ENCODE measurements around the gene TEAD4.

The TEAD4 gene

DNA sequence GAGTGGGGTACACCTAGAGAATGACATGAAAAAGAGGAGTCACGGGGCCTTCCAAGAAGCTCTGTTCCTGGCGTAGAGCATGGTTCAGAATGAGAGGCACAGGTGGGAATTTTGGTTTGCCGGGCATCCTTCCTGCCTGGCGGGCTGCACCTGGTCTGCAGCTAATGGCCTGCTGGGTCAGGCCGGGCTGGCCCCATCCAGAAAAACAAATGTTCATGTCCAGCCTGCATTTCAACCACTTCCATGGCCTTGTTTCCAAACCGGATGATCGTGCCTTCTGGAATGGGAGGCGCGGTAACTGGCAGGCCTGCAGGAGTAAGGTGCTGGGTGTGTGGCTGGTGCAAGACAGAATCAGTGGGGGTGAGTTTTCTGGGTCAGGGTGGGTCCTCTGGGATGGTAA is 14.4 kb downstream of the TEAD4 start:
- H3K36me3 Mint-ChIP-seq (ENCODE audit: low read depth): no peaks in the 10 kb centered on the region
- no peaks in the 10 kb centered on the region for H3K9me3 Mint-ChIP-seq
- no peak for DNase-seq
- H3K27ac Mint-ChIP-seq: no peak overlapping the region
- no peak overlapping the region for H3K4me3 Mint-ChIP-seq
- H3K4me1 Mint-ChIP-seq (ENCODE audit: low read depth): no peaks in the 10 kb centered on the region
- peaks cover 7% of the 10 kb centered on the region for H3K27me3 Mint-ChIP-seq

- Mint-ChIP-seq H3K4me3 (no peak overlapping the region), H3K9me3 (no peaks in the 10 kb centered on the region), H3K4me1 (ENCODE audit: low read depth) (no peaks in the 10 kb centered on the region), H3K27me3 (peaks cover 7% of the 10 kb centered on the region), H3K27ac (no peak overlapping the region), H3K36me3 (ENCODE audit: low read depth) (no peaks in the 10 kb centered on the region)
- DNase-seq: no peak
These were observed 15.4 kb downstream of the TEAD4 start for GRCh38 chr12:2974560-2974971.

- Mint-ChIP-seq H3K4me1 (ENCODE audit: low read depth) (no peaks in the 10 kb centered on the region), H3K27me3 (peaks cover 3% of the 10 kb centered on the region), H3K4me3 (no peak overlapping the region), H3K9me3 (no peaks in the 10 kb centered on the region), H3K36me3 (ENCODE audit: low read depth) (no peaks in the 10 kb centered on the region), H3K27ac (no peak overlapping the region)
- no peak for DNase-seq
These were observed 17.4 kb downstream of the TEAD4 start for GRCh38 chr12:2976581-2976996.

DNA sequence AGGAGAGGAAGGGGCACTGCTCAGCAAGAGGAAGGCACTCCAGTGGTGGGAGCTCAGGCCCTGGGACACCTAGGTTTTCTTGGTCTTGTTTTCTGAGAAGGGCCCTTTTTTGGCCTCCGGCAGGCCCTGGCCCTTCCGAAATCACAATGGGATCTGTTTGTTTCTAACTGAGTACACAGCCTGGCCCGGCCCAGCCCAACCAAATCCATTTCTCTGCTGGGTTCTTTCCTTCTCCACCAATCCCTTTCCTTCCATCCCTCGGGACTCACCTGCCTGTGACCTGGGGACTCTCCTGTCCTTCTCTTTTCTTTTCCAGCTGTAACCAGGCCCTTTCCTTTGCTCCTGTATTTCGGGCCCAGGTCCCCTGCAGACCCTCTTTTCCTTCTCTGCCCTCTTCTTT is 18.6 kb downstream of the TEAD4 start:
- no peak for DNase-seq
- no peaks in the 10 kb centered on the region for H3K4me1 Mint-ChIP-seq (ENCODE audit: low read depth)
- no peak overlapping the region for H3K4me3 Mint-ChIP-seq
- H3K27me3 Mint-ChIP-seq: peaks cover 3% of the 10 kb centered on the region
- H3K9me3 Mint-ChIP-seq: no peaks in the 10 kb centered on the region
- H3K27ac Mint-ChIP-seq: no peak overlapping the region
- H3K36me3 Mint-ChIP-seq (ENCODE audit: low read depth): no peaks in the 10 kb centered on the region

GRCh38 chr12:2979806-2980205 is 20.6 kb downstream of the TEAD4 start:
- Mint-ChIP-seq H3K9me3 (no peaks in the 10 kb centered on the region), H3K36me3 (ENCODE audit: low read depth) (no peaks in the 10 kb centered on the region), H3K4me3 (no peak overlapping the region), H3K27ac (no peak overlapping the region), H3K27me3 (peaks cover 3% of the 10 kb centered on the region), H3K4me1 (ENCODE audit: low read depth) (no peaks in the 10 kb centered on the region)
- no peak for DNase-seq

DNA sequence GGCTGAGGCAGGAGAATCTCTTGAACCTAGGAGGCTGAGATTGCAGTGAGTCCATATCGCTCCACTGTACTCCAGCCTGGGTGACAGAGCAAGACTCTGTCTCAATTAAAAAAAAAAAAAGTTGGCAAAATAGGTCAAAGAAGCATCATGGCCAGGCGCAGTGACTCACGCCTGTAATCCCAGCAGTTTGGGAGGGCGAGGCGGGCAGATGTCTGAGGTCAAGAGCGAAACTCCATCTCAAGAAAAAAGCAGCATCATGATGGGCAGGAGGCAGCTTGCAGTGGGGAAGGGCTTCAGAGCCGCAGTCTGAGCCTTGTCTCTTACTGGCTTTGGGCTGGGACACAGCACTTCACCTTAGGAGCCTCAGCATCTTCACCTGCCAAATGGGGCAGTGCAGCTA is 21.4 kb downstream of the TEAD4 start:
- H3K36me3 Mint-ChIP-seq (ENCODE audit: low read depth): no peaks in the 10 kb centered on the region
- no peaks in the 10 kb centered on the region for H3K4me1 Mint-ChIP-seq (ENCODE audit: low read depth)
- peaks cover 2% of the 10 kb centered on the region for H3K27me3 Mint-ChIP-seq
- DNase-seq: no peak
- no peaks in the 10 kb centered on the region for H3K9me3 Mint-ChIP-seq
- no peak overlapping the region for H3K27ac Mint-ChIP-seq
- H3K4me3 Mint-ChIP-seq: no peak overlapping the region

- DNase-seq: no peak
- H3K27ac Mint-ChIP-seq: no peak overlapping the region
- no peaks in the 10 kb centered on the region for H3K4me1 Mint-ChIP-seq (ENCODE audit: low read depth)
- peaks cover 4% of the 10 kb centered on the region for H3K27me3 Mint-ChIP-seq
- no peaks in the 10 kb centered on the region for H3K36me3 Mint-ChIP-seq (ENCODE audit: low read depth)
- no peaks in the 10 kb centered on the region for H3K9me3 Mint-ChIP-seq
- H3K4me3 Mint-ChIP-seq: no peak overlapping the region
These were observed 23.2 kb downstream of the TEAD4 start for GRCh38 chr12:2982361-2982760.

DNA sequence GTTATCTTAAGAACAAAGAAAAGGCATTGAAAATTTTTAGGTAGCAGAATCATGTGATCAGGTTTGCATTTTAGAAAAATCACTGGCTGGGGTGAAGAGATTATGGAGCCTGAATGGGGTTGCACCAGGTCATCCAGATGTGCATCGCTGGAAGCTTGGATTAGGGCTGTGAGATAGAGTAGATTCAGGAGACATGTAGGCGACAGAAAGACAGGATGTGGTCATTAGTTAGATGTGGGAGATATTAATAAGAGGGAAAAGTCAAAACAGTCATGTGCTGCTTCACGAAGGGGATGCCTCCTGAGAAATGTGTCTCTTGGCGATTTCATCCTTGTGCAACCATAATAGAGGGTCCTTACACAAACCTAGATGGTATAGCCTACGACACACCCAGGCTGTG is 25.1 kb downstream of the TEAD4 start:
- H3K27me3 Mint-ChIP-seq: peaks cover 4% of the 10 kb centered on the region
- H3K4me3 Mint-ChIP-seq: no peak overlapping the region
- no peak for DNase-seq
- no peaks in the 10 kb centered on the region for H3K36me3 Mint-ChIP-seq (ENCODE audit: low read depth)
- no peaks in the 10 kb centered on the region for H3K4me1 Mint-ChIP-seq (ENCODE audit: low read depth)
- H3K9me3 Mint-ChIP-seq: peaks cover 2% of the 10 kb centered on the region
- no peak overlapping the region for H3K27ac Mint-ChIP-seq

- H3K9me3 Mint-ChIP-seq: peaks cover 4% of the 10 kb centered on the region
- no peak overlapping the region for H3K27ac Mint-ChIP-seq
- H3K36me3 Mint-ChIP-seq (ENCODE audit: low read depth): no peaks in the 10 kb centered on the region
- DNase-seq: no peak
- no peak overlapping the region for H3K4me3 Mint-ChIP-seq
- H3K4me1 Mint-ChIP-seq (ENCODE audit: low read depth): no peaks in the 10 kb centered on the region
- H3K27me3 Mint-ChIP-seq: peaks cover 4% of the 10 kb centered on the region
These were observed 25.5 kb downstream of the TEAD4 start for GRCh38 chr12:2984698-2985097.

DNA sequence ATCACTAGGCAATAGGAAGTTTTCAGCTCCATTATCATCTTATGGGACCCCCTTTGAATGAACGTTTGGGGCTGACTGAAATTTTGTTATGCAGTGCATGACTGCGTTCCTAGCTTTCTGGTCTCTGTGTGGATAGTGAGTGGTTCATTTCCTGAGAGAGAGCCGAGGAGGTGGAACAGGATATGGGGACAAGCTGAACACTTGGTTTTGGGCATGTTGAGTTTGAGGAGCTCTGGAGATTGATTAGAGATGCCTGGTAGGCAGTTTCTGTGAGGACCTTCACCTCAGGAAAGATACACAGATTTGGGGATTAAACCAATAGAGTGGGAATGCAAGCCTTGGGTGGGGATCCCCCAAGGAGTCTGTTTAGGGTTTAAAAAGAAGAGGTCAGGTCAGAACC is 27.7 kb downstream of the TEAD4 start:
- H3K9me3 Mint-ChIP-seq: peaks cover 8% of the 10 kb centered on the region
- no peaks in the 10 kb centered on the region for H3K4me1 Mint-ChIP-seq (ENCODE audit: low read depth)
- no peak overlapping the region for H3K27ac Mint-ChIP-seq
- no peak for DNase-seq
- H3K27me3 Mint-ChIP-seq: peaks cover 4% of the 10 kb centered on the region
- H3K4me3 Mint-ChIP-seq: no peak overlapping the region
- H3K36me3 Mint-ChIP-seq (ENCODE audit: low read depth): no peaks in the 10 kb centered on the region

DNA sequence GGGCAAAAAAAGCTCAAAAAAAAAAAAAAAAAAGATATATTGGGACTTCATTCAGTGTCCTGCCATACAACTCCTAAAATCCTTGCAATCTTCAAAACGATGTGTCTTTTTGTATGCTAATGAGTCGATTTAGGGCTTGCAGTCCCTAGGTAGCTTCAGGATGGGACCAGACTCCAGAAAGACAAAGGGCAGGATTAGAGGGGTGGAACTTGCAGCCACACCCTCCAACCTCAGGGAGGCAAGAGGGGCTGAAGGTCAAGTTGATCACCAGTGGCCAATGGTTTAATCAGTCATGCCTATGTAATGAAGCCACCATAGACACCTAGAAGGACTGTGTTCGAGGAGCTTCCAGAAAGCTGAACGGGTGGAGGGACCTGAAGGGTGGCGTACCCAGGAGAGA is 29.3 kb downstream of the TEAD4 start:
- H3K9me3 Mint-ChIP-seq: peaks cover 8% of the 10 kb centered on the region
- H3K36me3 Mint-ChIP-seq (ENCODE audit: low read depth): no peaks in the 10 kb centered on the region
- no peak overlapping the region for H3K4me3 Mint-ChIP-seq
- no peak overlapping the region for H3K27ac Mint-ChIP-seq
- peaks cover 4% of the 10 kb centered on the region for H3K27me3 Mint-ChIP-seq
- no peak for DNase-seq
- no peaks in the 10 kb centered on the region for H3K4me1 Mint-ChIP-seq (ENCODE audit: low read depth)

- no peaks in the 10 kb centered on the region for H3K36me3 Mint-ChIP-seq (ENCODE audit: low read depth)
- DNase-seq: no peak
- no peak overlapping the region for H3K4me3 Mint-ChIP-seq
- no peak overlapping the region for H3K27ac Mint-ChIP-seq
- no peaks in the 10 kb centered on the region for H3K4me1 Mint-ChIP-seq (ENCODE audit: low read depth)
- H3K9me3 Mint-ChIP-seq: peaks cover 8% of the 10 kb centered on the region
- H3K27me3 Mint-ChIP-seq: peaks cover 3% of the 10 kb centered on the region
These were observed 33.5 kb downstream of the TEAD4 start for GRCh38 chr12:2992724-2993123.

GRCh38 chr12:2997989-2998670 is 38.9 kb downstream of the TEAD4 start:
- Mint-ChIP-seq H3K4me1 (ENCODE audit: low read depth) (no peaks in the 10 kb centered on the region), H3K27me3 (peaks cover 3% of the 10 kb centered on the region), H3K27ac (no peak overlapping the region), H3K36me3 (ENCODE audit: low read depth) (no peaks in the 10 kb centered on the region), H3K9me3 (no peaks in the 10 kb centered on the region), H3K4me3 (no peak overlapping the region)
- DNase-seq: no peak

- Mint-ChIP-seq H3K9me3 (no peaks in the 10 kb centered on the region), H3K36me3 (ENCODE audit: low read depth) (no peaks in the 10 kb centered on the region), H3K4me3 (no peak overlapping the region), H3K27ac (no peak overlapping the region), H3K4me1 (ENCODE audit: low read depth) (no peaks in the 10 kb centered on the region), H3K27me3 (peaks cover 3% of the 10 kb centered on the region)
- DNase-seq: no peak
These were observed 39.6 kb downstream of the TEAD4 start for GRCh38 chr12:2998789-2999264.

GRCh38 chr12:2999265-2999841 is 40.2 kb downstream of the TEAD4 start:
- Mint-ChIP-seq H3K9me3 (no peaks in the 10 kb centered on the region), H3K27ac (no peak overlapping the region), H3K27me3 (peaks cover 3% of the 10 kb centered on the region), H3K4me1 (ENCODE audit: low read depth) (no peaks in the 10 kb centered on the region), H3K4me3 (no peak overlapping the region), H3K36me3 (ENCODE audit: low read depth) (no peaks in the 10 kb centered on the region)
- DNase-seq: no peak

Data from activated T-cell treated with anti-CD3 and anti-CD28 coated beads, Interleukin-2, amount 50 U/mL, for 24 hours (primary cell).